Transverse colon (tissue), 4 donors: ENCODE results near the gene BORCS5.

Source experiments
- CTCF ChIP-seq, 5 experiments: fragments of 200-600 bp in 3 of 5; fragments of 450-650 bp in 2 of 5; sonication (generic) in 3 of 5; IDR thresholded peaks; 1 replicate in 2 of 5; 2 replicates in 3 of 5; pipeline ENCODE4 v1.5.1; 2016 to 2017; ENCODE audit warnings: antibody characterized with exemption in 5 of 5, inconsistent platforms in 3 of 5, mild to moderate bottlenecking in 2 of 5, moderate library complexity in 1 of 5
- EP300 ChIP-seq: sonication (generic); formaldehyde crosslinking; IDR thresholded peaks from one replicate; pipeline ENCODE4 v1.6.1; 2017; ENCODE audit warnings: antibody characterized with exemption, low read depth
- POLR2A ChIP-seq: fragments of 450-650 bp; IDR thresholded peaks from one replicate; pipeline ENCODE4 v1.6.1; 2016; ENCODE audit warnings: antibody characterized with exemption, mild to moderate bottlenecking, moderate library complexity
- POLR2AphosphoS5 ChIP-seq, 3 donors: sonication (generic); formaldehyde crosslinking; IDR thresholded peaks; one replicate each; pipeline ENCODE4 v1.6.1; 2016; ENCODE audit warnings: antibody characterized with exemption in 3 of 3

- TF ChIP-seq CTCF (IDR thresholded peaks at IDR 0.05) (no peak), POLR2A (no peak), POLR2AphosphoS5 (IDR thresholded peaks at IDR 0.05) (no peak), EP300 (no peak)
Measured at GRCh38 chr12:12379831-12380730, 23.2 kb downstream of the BORCS5 start.
